Raji (cell line): ENCODE data around the gene C2CD4B.

Experiments used
- POLR2A ChIP-seq: IDR thresholded peaks from 2 replicates; pipeline ENCODE4 v1.6.1; 2011; ENCODE audit warnings: low read depth, low read length, control low read depth; ENCODE audit not compliant: insufficient read depth

Gene C2CD4B

GRCh38 chr15:62136911-62137865, 27.9 kb downstream of the C2CD4B start:
- TF ChIP-seq POLR2A, result no peak

- TF ChIP-seq POLR2A, result no peak
These were observed 29.5 kb downstream of the C2CD4B start for GRCh38 chr15:62135532-62136134.

GRCh38 chr15:62133141-62133540, 31.9 kb downstream of the C2CD4B start:
- TF ChIP-seq POLR2A, result no peak

GRCh38 chr15:62128916-62129315, 36.2 kb downstream of the C2CD4B start:
- no peak for TF ChIP-seq POLR2A

GRCh38 chr15:62126364-62126763, 38.7 kb downstream of the C2CD4B start:
- no peak for TF ChIP-seq POLR2A

GRCh38 chr15:62125773-62126172, 39.3 kb downstream of the C2CD4B start:
- TF ChIP-seq POLR2A, result no peak

- TF ChIP-seq POLR2A, result no peak
These were observed 40.1 kb downstream of the C2CD4B start for GRCh38 chr15:62124973-62125303.

GRCh38 chr15:62124176-62124972, 40.7 kb downstream of the C2CD4B start:
- no peak for TF ChIP-seq POLR2A

DNA sequence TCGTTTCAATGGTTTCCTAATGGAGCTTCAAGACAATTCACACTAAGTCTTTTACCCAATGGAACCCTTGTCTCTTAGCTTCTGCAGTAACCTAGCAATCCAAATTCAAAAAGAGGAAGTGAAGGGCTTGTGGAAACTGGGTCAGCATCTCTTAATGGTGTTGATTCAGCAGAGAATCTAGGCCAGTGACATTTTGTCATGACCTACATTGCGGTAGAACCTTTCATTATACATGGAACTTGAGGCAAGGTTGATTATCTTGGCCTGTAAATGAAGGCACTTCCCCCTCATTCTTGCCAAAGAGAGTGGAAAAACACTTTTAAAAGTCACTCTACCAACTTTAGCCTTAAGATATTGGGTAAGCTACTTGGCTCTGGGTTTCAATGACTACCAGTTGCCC, 42.8 kb downstream of the C2CD4B start:
- TF ChIP-seq POLR2A, result no peak

GRCh38 chr15:62121273-62122015, 43.6 kb downstream of the C2CD4B start:
- no peak for TF ChIP-seq POLR2A

DNA sequence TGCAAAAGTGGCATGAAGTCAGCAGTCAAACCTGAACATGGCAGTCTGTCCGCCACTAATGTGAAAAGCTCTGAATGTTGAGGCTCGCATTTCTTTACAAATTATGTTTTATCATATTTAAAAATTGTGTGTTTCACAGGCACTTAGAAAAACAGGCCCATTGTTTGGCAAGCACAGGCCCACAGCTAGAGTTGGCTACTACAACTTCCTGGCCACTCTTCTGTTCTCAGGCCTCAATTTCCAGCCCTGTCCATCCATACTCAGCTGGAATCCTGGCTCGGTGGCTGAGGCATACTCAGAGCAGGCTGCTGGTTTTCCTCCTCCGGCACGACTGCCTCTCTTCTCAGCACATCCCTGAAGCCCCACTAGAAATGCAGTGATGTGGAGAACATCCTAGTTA, 44.3 kb downstream of the C2CD4B start:
- TF ChIP-seq POLR2A, result no peak

DNA sequence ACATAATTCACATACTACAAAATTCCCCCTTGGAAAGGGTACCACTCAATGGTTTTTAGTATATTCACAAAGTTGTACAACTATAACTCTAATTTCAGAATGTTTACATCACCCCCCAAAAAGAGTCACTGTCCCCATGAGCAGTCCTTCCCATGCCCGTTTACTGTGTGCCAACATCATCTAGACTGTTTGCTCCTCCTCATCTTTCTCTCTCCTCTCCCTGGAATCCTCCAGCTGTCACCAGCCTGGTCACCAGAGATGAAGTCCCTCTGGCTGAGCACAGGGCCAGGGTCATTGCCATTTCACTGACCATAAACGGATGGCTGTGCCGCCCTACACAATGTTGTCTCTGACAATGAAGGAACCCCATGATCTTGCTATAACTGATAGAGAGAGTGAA, 45.2 kb downstream of the C2CD4B start:
- no peak for TF ChIP-seq POLR2A

- no peak for TF ChIP-seq POLR2A
These were observed 45.7 kb downstream of the C2CD4B start for GRCh38 chr15:62119227-62119864.

DNA sequence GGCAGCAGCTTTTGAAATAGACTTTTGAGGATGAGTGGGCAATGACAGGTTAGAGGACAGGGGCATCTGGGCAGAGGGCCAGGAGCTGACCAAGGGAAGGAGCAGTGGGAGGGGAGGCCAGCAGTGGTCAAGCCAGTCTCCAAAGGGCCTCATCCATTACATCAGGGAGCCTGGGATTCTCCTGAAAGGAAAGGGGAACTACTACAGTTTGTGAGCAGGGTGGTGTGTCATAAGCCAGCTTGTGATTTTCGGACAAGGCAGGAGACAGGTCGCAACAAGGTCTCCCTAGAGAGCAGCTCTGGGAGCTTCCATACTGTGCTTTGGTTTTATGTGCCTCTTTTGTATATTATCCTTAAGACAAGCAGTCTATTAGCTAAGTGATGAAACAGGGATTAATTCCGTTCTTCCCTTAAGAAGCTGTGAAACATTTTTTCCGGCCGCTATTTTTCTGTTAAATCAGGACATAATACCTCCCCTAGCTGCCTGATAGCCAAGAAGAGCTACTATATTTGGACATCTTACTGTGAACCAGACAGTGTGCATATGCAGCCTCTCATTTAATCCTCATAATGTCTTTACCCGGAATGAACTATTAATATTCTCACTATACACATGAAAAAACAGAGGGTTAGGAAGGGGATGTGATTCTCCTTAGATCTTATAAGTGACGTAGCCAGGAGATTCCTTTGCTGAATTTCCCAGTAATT, 46.4 kb downstream of the C2CD4B start:
- no peak for TF ChIP-seq POLR2A

- TF ChIP-seq POLR2A, result no peak
These were observed 49.2 kb downstream of the C2CD4B start for GRCh38 chr15:62115847-62116246.
